ENCODE results near the gene NUSAP1. TPM values are rescaled to one million over a fixed set of nuclear protein-coding genes. Genes with fewer than 3 reads are reported as not detected.
"Not testable (repeated sequence)": the region's sequence is repeated elsewhere in the genome, so short reads cannot be mapped to it uniquely, and the experiment has no call there.

Gene NUSAP1
- polyA plus RNA-seq (ENCODE audit: insufficient read length in 4 of 4): 10 to 100 TPM; 87.2 to 95.6 (median 92.5) TPM

GRCh38 chr15:41332194-41333025 is at the start of gene NUSAP1, which contains the start of gene OIP5:
Gene NUSAP1 (plus strand): TSS chr15:41332881. CDS start chr15:41332958, 77 bp downstream.
Gene OIP5 (minus strand): TSS chr15:41332591. CDS start chr15:41332561, 30 bp downstream.
- DNase-seq (ENCODE audit: low read depth in 4 of 4, low spot score in 3 of 4): peak; percentile 90 to 99 (median 98)

- not testable (repeated sequence) for DNase-seq (ENCODE audit: low read depth in 4 of 4, low spot score in 3 of 4)
These were observed 49.6 kb upstream of the NUSAP1 start for GRCh38 chr15:41282980-41283652.

GRCh38 chr15:41283653-41284426 is 48.8 kb upstream of the NUSAP1 start:
- peak; percentile 97 to 99 (median 98) for DNase-seq (ENCODE audit: low read depth in 4 of 4, low spot score in 3 of 4)

GRCh38 chr15:41284427-41285177 is 48.1 kb upstream of the NUSAP1 start:
- DNase-seq (ENCODE audit: low read depth in 4 of 4, low spot score in 3 of 4): peak in 1 of 4 donors; percentile 25

GRCh38 chr15:41285285-41285684 is 47.4 kb upstream of the NUSAP1 start:
- no peak for DNase-seq (ENCODE audit: low read depth in 4 of 4, low spot score in 3 of 4)

- no peak for DNase-seq (ENCODE audit: low read depth in 4 of 4, low spot score in 3 of 4)
These were observed 45.9 kb upstream of the NUSAP1 start for GRCh38 chr15:41286665-41287333.

- DNase-seq (ENCODE audit: low read depth in 4 of 4, low spot score in 3 of 4): no peak
These were observed 44.2 kb upstream of the NUSAP1 start for GRCh38 chr15:41288464-41288863.

- no peak for DNase-seq (ENCODE audit: low read depth in 4 of 4, low spot score in 3 of 4)
These were observed 42.7 kb upstream of the NUSAP1 start for GRCh38 chr15:41289953-41290352.

GRCh38 chr15:41291065-41291631 is 41.5 kb upstream of the NUSAP1 start:
- no peak for DNase-seq (ENCODE audit: low read depth in 4 of 4, low spot score in 3 of 4)

GRCh38 chr15:41292521-41292920 is 40.2 kb upstream of the NUSAP1 start:
- DNase-seq (ENCODE audit: low read depth in 4 of 4, low spot score in 3 of 4): no peak

GRCh38 chr15:41301139-41301538 is 31.5 kb upstream of the NUSAP1 start:
- DNase-seq (ENCODE audit: low read depth in 4 of 4, low spot score in 3 of 4): not testable (repeated sequence)

- no peak for DNase-seq (ENCODE audit: low read depth in 4 of 4, low spot score in 3 of 4)
These were observed 31.1 kb upstream of the NUSAP1 start for GRCh38 chr15:41301587-41301986.

- DNase-seq (ENCODE audit: low read depth in 4 of 4, low spot score in 3 of 4): no peak
These were observed 28.4 kb upstream of the NUSAP1 start for GRCh38 chr15:41304149-41304770.

- no peak for DNase-seq (ENCODE audit: low read depth in 4 of 4, low spot score in 3 of 4)
These were observed 25.0 kb upstream of the NUSAP1 start for GRCh38 chr15:41307679-41308078.

GRCh38 chr15:41309226-41309905 is 23.3 kb upstream of the NUSAP1 start:
- DNase-seq (ENCODE audit: low read depth in 4 of 4, low spot score in 3 of 4): no peak

GRCh38 chr15:41320805-41321330 is 11.8 kb upstream of the NUSAP1 start:
- not testable (repeated sequence) for DNase-seq (ENCODE audit: low read depth in 4 of 4, low spot score in 3 of 4)

GRCh38 chr15:41323611-41324010 is 9.1 kb upstream of the NUSAP1 start:
- DNase-seq (ENCODE audit: low read depth in 4 of 4, low spot score in 3 of 4): no peak

- no peak for DNase-seq (ENCODE audit: low read depth in 4 of 4, low spot score in 3 of 4)
These were observed 1.4 kb upstream of the NUSAP1 start for GRCh38 chr15:41331281-41331680.

All from right renal pelvis (tissue), 4 donors.